KMS-11 (cell line): ENCODE measurements around the gene C1QTNF6.

Experiments used
- H2AFZ ChIP-seq: fragments of 200-600 bp; sonication (generic); 2 replicates; pipeline ENCODE4 v1.6.1; 2016; ENCODE audit warnings: antibody characterized with exemption, mixed run types, low read depth
- H3K27ac ChIP-seq: fragments of 200-600 bp; sonication (generic); 2 replicates; pipeline ENCODE4 v1.6.1; 2016; ENCODE audit warnings: mild to moderate bottlenecking, mixed run types
- H3K27me3 ChIP-seq: fragments of 200-600 bp; sonication (generic); 2 replicates; pipeline ENCODE4 v1.6.1; 2017; ENCODE audit warnings: mild to moderate bottlenecking, low read depth, mixed run types, moderate library complexity; ENCODE audit not compliant: insufficient read depth
- H3K36me3 ChIP-seq: fragments of 200-600 bp; sonication (generic); 2 replicates; pipeline ENCODE4 v1.6.1; 2017; ENCODE audit warnings: mild to moderate bottlenecking, mixed run types; ENCODE audit not compliant: insufficient read depth
- H3K4me1 ChIP-seq: fragments of 200-600 bp; sonication (generic); 2 replicates; pipeline ENCODE4 v1.6.1; 2016; ENCODE audit warnings: mild to moderate bottlenecking, low read depth, mixed run types; ENCODE audit not compliant: poor library complexity, severe bottlenecking
- H3K4me2 ChIP-seq: fragments of 200-600 bp; sonication (generic); 2 replicates; pipeline ENCODE4 v1.7.0; 2016; ENCODE audit warnings: mild to moderate bottlenecking, mixed run types
- H3K4me3 ChIP-seq: fragments of 200-600 bp; sonication (generic); IDR thresholded peaks from 2 replicates; pipeline ENCODE4 v1.6.1; 2017; ENCODE audit warnings: low read depth, low read length, mixed read lengths; ENCODE audit not compliant: insufficient read depth
- H3K79me2 ChIP-seq: fragments of 200-600 bp; sonication (generic); 2 replicates; pipeline ENCODE4 v1.6.1; 2016; ENCODE audit warnings: low read depth, mixed run types; ENCODE audit not compliant: insufficient read depth
- H3K9ac ChIP-seq: fragments of 200-600 bp; sonication (generic); 2 replicates; pipeline ENCODE4 v1.6.1; 2016; ENCODE audit warnings: mild to moderate bottlenecking, mixed run types
- H4K20me1 ChIP-seq: fragments of 200-600 bp; sonication (generic); 2 replicates; pipeline ENCODE4 v1.6.1; 2016; ENCODE audit warnings: mild to moderate bottlenecking, mixed run types; ENCODE audit not compliant: insufficient read depth
- TF ChIP-seq, protein P1 (sequence below): fragments of 200-600 bp; sonication (generic); conservative IDR thresholded peaks from 2 replicates; pipeline ENCODE4 v1.6.1; 2017; ENCODE audit warnings: low read depth, mild to moderate bottlenecking, antibody characterized with exemption, low read length, moderate library complexity, mixed read lengths

Gene C1QTNF6

DNA sequence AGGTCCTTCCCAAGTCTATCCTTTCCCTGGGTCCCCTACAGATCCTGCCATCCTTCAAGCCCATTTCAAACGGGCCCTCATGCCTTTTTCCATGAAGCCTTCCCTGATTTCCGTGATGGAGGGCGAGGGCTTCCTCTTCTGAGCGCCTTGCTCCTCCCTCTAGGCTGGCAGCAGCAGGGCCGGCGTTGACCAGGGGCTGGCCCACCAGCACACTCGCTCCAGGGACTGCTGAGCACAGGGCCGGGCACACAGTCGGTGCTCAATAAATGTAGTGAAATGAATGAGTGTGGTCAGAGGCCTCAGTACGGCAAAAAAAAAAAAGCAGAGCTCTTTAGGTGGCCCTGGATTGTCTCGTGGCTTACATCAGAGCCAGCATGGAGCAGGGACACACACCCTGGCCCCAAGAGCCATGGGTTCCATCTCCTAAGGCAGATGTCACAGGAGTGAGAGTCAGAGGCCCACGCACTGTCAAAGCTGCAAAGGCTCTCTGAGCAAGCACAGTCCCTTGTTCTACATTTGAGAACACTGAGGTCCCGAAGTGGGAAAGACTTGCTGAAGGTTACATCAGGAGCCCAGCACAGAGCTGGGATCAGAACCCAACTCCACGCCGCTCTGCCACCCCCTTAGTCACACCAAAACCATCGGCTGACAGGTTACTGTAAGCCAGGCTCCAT, 41.4 kb downstream of the C1QTNF6 start:
- Histone ChIP-seq H3K79me2 (no peaks in the 10 kb centered on the region), H2AFZ (no peak overlapping the region), H4K20me1 (no peaks in the 10 kb centered on the region), H3K27ac (no peak overlapping the region), H3K4me1 (no peaks in the 10 kb centered on the region), H3K27me3 (no peaks in the 10 kb centered on the region), H3K4me2 (no peak overlapping the region), H3K4me3 (no peak overlapping the region), H3K36me3 (no peaks in the 10 kb centered on the region), H3K9ac (no peak overlapping the region)
- TF ChIP-seq, protein P1, sequence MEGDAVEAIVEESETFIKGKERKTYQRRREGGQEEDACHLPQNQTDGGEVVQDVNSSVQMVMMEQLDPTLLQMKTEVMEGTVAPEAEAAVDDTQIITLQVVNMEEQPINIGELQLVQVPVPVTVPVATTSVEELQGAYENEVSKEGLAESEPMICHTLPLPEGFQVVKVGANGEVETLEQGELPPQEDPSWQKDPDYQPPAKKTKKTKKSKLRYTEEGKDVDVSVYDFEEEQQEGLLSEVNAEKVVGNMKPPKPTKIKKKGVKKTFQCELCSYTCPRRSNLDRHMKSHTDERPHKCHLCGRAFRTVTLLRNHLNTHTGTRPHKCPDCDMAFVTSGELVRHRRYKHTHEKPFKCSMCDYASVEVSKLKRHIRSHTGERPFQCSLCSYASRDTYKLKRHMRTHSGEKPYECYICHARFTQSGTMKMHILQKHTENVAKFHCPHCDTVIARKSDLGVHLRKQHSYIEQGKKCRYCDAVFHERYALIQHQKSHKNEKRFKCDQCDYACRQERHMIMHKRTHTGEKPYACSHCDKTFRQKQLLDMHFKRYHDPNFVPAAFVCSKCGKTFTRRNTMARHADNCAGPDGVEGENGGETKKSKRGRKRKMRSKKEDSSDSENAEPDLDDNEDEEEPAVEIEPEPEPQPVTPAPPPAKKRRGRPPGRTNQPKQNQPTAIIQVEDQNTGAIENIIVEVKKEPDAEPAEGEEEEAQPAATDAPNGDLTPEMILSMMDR = no peak

DNA sequence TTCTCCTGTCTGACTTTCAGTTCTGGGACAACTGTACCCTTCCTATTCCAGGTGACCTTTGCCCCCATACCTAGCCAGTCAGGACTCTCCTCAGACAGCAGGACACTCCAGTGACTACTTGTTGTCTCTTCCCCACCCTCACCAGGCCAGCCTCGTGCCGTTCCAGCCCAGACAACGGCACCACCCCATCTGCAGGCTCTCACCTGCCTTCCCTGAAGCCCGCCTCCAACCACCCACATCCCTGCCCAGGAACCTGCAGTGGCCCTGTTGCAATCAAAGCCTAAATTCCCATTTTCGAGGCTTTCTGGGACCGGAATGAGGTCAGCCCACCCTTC, 42.0 kb downstream of the C1QTNF6 start:
- H3K27me3 ChIP-seq = no peaks in the 10 kb centered on the region
- no peak overlapping the region for H2AFZ ChIP-seq
- no peaks in the 10 kb centered on the region for H3K36me3 ChIP-seq
- TF ChIP-seq, protein P1 = no peak
- no peaks in the 10 kb centered on the region for H4K20me1 ChIP-seq
- no peak overlapping the region for H3K4me2 ChIP-seq
- H3K4me1 ChIP-seq = no peaks in the 10 kb centered on the region
- H3K4me3 ChIP-seq = no peak overlapping the region
- no peak overlapping the region for H3K9ac ChIP-seq
- H3K27ac ChIP-seq = no peak overlapping the region
- H3K79me2 ChIP-seq = no peaks in the 10 kb centered on the region

DNA sequence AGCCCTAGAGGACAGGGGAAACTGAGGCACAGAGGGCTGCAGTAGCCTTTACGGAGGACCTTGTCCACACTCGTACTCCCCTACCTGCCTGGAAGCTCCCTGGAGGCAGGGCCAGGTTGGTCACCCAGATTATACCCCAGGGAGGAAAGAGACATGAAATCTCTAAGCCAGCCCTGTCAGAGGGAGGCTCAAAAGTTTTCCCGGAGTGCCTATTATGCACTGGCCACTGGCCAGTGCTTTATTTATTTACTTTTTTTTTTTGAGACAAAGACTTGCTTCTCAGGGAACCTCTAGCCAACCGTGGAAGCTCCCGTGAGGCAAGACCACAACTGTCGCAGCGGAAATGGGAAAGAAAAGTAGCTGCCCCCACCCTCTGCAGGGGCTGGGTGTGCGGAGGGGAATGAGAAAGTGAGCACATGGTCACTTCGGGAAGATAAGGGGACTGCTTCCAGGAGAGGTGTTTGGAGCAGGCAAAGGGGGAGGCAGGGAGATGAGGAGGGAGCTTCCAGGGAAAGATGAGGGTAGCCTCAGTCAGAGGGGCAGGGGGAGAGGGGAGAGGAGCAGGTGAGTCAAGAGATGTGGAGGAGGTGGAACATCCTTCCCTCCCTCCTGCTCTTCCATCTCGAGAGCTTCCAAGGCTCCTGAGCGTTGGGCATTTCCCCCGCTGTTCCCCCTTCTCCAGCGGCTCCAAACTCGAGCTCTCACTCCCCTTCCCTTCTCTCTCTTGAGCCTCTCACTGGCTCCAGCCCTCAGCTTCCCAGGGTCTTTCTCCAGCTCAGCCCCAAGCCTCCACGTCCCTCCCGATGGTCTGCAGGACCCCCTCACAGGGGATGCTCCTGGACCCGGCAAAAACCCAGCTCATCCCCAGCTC, 42.6 kb downstream of the C1QTNF6 start:
- H3K4me1 ChIP-seq = no peaks in the 10 kb centered on the region
- H3K9ac ChIP-seq = no peak overlapping the region
- no peak overlapping the region for H3K4me3 ChIP-seq
- no peak overlapping the region for H3K27ac ChIP-seq
- H4K20me1 ChIP-seq = no peaks in the 10 kb centered on the region
- H3K36me3 ChIP-seq = no peaks in the 10 kb centered on the region
- no peaks in the 10 kb centered on the region for H3K79me2 ChIP-seq
- TF ChIP-seq, protein P1 = no peak
- H3K27me3 ChIP-seq = no peaks in the 10 kb centered on the region
- no peak overlapping the region for H3K4me2 ChIP-seq
- H2AFZ ChIP-seq = no peak overlapping the region

DNA sequence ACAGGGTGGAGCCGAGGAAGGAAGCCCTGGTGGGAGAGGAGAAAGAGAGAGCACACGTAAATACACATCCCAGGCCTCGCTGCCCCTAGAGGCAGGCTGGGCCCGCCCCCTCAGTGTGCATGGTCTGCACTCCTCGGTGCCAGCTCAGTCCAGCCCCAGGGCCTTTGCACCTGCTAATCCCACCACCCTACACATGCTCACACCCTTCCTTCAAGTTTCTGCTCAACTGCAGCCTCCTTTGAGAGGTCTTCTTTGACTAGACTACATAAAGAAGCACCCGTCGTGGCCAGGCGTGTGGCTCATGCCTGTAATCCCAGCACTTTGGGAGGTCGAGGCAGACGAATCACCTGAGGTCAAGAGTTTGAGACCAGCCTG, 43.9 kb downstream of the C1QTNF6 start:
- H3K4me1 ChIP-seq = no peaks in the 10 kb centered on the region
- no peaks in the 10 kb centered on the region for H4K20me1 ChIP-seq
- H3K79me2 ChIP-seq = no peaks in the 10 kb centered on the region
- H3K27ac ChIP-seq = no peak overlapping the region
- H3K9ac ChIP-seq = no peak overlapping the region
- TF ChIP-seq, protein P1 = no peak
- H3K4me2 ChIP-seq = no peak overlapping the region
- no peak overlapping the region for H3K4me3 ChIP-seq
- no peaks in the 10 kb centered on the region for H3K36me3 ChIP-seq
- H2AFZ ChIP-seq = no peak overlapping the region
- no peaks in the 10 kb centered on the region for H3K27me3 ChIP-seq
